Glomerular endothelial cell (primary cell): ENCODE measurements around the gene IWS1. TPM values are rescaled to one million over a fixed set of nuclear protein-coding genes. Genes with fewer than 3 reads are reported as not detected.
"Not testable (repeated sequence)": the region's sequence is repeated elsewhere in the genome, so short reads cannot be mapped to it uniquely, and the experiment has no call there.

Experiments used
- DNase-seq: peaks from one replicate; pipeline ENCODE4 v3.0.0-alpha.2; 2011; ENCODE audit warnings: low read depth, low spot score; ENCODE audit errors: extremely low read depth
- total RNA-seq: library from RNA; depleted of rRNA; stranded (reverse); fragments of >200 nt; gene quantifications from 2 replicates; pipeline ENCODE4 v1.2.3, GENCODE V29; 2015

The IWS1 gene
- 35.3 and 46.2 TPM in 2 replicates for total RNA-seq

GRCh38 chr2:127526132-127527000 lies at the start of gene IWS1:
Gene IWS1, minus strand, starts transcription at chr2:127526489. Its CDS starts 281 bp downstream, at chr2:127526208.
- DNase-seq, result peak; percentile 91

- no peak for DNase-seq
Observed at GRCh38 chr2:127575941-127576432, 49.7 kb upstream of the IWS1 start.

DNA sequence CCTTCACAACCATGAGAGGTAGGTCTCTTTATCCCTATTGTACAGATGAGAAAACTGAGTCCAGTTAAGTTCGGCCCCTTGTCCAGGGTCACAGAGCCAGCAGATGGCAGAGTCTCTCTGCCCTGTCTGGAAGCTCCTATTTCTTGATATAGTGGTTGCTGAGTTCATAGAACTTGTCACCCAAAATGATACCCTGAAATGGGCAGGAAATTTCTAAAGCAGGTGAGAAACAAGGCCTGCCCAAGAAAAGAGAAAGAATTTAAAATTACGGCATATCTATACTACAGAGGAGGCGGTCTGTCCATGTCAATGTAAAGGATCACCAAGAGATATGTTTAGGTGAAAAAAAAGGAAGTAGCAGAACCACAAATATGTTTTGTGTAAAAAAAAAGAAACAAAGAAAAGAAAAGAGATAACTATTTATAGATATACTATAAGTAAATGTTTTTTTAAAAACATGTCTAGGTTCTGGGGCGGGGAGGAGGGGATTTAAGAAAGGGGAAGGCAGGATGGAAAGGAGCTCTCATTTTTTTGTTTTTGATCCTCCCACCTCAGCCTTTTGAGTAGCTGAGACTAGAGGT lies 49.0 kb upstream of the IWS1 start:
- DNase-seq, result no peak

DNA sequence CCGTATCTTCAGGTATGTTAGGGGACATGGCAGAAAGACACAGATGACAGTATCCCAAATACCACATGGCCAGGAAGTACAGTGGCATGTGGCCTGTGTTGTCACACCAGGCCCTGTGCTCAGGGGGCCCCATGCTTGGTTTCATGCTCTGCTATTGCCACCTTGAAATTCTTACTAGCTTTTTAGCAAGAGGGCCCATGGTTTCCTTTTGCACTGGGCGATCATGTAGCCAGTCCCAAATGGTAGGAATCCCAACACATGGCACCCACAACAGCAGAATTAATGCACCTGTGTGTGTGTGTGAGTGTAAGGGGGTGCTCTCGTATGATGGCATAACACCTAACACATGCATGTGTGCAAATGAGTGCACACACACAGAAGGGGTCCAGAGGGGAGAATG lies 48.4 kb upstream of the IWS1 start:
- DNase-seq, result no peak

DNA sequence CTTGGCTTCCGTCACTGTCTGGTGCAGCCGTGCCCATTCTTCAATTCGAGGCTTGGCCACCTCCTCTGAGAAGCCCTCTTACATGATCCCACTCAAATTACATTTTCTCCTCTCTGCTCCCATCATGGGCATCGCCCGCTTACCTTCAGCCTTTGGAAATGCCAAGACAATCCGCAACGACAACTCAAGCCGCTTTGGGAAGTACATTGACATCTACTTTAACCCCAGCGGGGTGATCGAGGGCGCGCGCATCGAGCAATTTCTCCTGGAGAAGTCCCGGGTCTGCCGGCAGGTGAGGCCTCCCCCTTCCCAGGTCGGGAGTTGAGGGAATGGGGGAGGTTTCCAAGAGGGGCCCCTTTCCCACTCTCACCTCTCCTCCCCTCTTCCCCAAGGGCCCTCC lies 47.5 kb upstream of the IWS1 start:
- no peak for DNase-seq

- DNase-seq, result no peak
Observed at GRCh38 chr2:127573298-127573697, 47.0 kb upstream of the IWS1 start.

GRCh38 chr2:127572841-127573240 lies 46.6 kb upstream of the IWS1 start:
- no peak for DNase-seq

- DNase-seq, result not testable (repeated sequence)
Observed at GRCh38 chr2:127572352-127572751, 46.1 kb upstream of the IWS1 start.

GRCh38 chr2:127570282-127571250 lies 44.3 kb upstream of the IWS1 start:
- no peak for DNase-seq

DNA sequence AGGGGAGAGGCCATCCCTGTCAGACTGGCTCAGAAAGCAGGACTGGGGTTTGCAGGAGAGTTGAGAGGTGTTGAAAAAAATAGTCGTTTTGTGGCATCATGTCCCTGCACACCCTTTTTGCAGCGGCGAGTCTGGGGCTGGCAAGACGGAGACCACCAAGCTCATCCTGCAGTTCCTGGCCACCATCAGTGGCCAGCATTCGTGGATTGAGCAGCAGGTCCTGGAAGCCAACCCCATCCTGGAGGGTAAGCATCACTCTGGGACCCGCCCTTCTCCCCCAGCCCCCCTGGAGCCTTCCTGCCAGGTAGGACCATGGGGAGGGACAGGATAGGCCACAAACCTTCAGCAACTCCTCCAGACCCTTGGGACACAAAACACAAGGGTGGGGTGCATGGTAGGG lies 43.4 kb upstream of the IWS1 start:
- no peak for DNase-seq

- no peak for DNase-seq
Observed at GRCh38 chr2:127568128-127568527, 41.8 kb upstream of the IWS1 start.

GRCh38 chr2:127567351-127567854 lies 41.1 kb upstream of the IWS1 start:
- no peak for DNase-seq

GRCh38 chr2:127566576-127566975 lies 40.3 kb upstream of the IWS1 start:
- no peak for DNase-seq

DNA sequence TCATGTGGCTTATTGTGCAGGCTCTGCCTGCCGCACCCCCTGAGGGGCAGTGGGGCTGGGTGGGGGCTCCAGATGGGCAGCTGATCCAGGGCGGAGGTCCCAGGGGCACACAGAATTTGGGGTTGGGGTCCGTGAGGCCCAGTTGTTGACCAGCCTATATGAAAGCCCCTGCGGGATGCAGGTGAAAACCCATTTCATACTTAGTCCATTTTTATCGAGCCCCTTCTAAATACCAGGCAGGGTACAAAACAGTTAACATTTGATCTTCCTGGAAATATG lies 39.8 kb upstream of the IWS1 start:
- no peak for DNase-seq

DNA sequence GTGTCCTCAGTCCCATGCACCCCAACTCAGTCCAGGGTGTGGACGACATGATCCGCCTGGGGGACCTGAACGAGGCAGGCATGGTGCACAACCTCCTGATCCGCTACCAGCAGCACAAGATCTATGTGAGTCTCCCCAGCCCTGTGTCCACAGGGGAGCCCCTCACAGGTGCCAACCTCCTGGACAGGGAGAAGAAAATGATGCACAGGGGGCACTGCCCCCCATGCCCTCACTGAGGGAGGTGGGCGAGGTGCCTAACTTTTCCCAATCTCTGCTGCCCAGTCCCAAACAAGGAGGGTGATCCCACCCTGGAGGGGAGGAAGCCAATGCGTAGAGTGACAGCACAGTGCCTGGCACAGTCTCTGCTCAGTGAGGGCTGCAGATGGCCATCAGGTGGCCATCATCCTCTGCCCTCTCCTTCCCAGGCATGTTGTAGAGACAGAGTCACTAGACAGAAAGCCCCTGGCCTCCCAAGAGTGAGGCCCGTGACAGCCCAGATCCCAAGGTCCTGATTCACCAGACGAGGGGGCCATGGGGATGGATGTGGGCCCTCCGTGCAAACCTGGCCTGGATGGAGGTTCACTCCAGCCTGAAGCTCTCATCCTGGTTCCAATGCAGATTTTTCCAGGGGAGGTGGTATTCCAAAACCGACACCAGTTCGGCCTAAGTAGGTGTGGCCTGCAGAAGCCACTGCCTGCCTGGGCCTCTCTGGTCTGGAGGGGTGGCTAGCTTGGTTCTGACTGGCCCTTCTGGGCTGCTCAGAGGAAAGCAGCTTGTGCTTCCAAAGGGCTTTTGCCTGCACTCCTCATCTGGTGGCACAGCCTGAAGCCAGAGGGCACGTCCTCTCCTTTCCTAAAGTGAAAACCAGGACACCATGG lies 39.2 kb upstream of the IWS1 start:
- DNase-seq, result no peak

- DNase-seq, result no peak
Observed at GRCh38 chr2:127564429-127565260, 38.4 kb upstream of the IWS1 start.

DNA sequence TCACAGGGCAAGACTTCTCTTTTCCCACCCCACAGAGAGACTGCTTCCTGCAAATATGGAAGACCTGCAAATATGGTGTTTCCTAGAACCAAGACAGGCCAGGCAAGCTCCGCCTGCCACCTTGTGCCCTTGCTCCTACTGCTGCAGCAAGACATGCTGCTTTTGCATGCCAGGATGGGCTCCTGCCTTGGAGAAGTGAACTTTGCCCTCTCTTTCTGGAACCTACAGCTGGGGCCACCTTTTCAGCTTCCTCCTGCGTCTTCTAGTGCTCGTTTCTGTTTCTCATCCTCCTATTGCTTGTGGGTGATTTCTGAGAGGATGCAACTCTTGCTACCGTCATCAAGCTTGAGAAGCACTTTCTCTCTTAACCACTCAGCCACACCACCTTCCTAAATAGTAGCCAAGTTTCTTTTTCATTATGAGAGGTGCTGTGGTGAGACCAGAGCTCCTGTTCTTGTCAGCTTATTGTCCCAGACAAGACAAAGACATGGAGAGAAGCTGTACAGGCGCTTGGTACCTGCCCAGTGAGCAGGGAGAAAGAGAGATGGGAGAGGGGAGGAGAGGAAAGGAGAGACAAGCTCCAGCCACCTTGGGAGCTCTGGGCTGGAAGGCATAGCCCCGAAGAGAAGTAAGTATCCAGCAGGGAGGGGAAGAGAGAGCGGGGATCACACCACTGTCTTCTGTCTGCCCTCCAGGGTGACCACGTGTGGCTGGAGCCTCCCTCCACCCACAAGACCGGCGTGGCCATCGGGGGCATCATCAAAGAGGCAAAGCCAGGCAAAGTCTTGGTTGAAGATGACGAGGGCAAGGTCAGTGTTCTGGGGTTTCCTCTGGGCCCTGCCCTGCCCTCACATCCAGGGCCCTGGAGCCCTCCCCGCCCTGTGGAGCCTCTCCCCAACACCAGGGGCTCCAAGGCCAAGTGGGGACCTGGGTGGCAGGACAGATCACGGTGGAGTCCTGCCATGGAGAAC lies 37.5 kb upstream of the IWS1 start:
- no peak for DNase-seq

- no peak for DNase-seq
Observed at GRCh38 chr2:127562936-127563335, 36.6 kb upstream of the IWS1 start.
